ENCODE results near the gene OSCAR. TPM values are rescaled to one million over a fixed set of nuclear protein-coding genes. Genes with fewer than 3 reads are reported as not detected.

OSCAR gene
- 0.52 TPM for total RNA-seq

DNA sequence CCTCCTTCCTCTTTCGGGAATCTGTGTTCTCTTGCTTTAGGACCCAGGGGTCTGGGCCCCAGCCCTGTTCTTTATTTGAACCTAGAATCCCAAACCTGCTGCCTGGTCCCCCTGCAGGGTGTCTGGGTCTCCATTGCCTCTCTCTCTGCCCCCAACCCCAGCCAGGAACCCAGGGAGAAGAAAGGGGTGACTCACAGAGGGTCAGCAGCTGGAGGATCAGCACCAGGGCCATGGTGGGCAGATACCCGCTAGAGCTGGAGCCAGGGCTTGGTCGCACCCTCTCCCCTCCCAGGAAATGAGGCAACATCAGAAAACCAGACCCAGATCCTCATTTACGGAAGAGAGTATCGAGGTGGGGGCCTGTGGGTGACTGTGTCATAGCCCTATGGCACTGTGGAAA lies at the start of gene OSCAR:
OSCAR (minus strand) TSS at position 243 of the 400 bp plus-strand sequence; CDS start at position 232, 11 bp downstream.
- peaks cover 8 to 14% (median 10%) of the 10 kb centered on the region in 3 donors for H3K27me3 ChIP-seq (ENCODE audit: control insufficient read depth in 3 of 3, insufficient read depth in 3 of 3, low read length in 3 of 3)
- H3K4me3 ChIP-seq (ENCODE audit: low read length in 3 of 3): no peak within 1 kb of the TSS
- H3K36me3 ChIP-seq (ENCODE audit: control insufficient read depth in 3 of 3, insufficient read depth in 3 of 3, low read length in 3 of 3): peaks cover 2 to 4% (median 2%) of the 10 kb centered on the region in 3 donors
- H3K9ac ChIP-seq (ENCODE audit: low read depth in 1 of 3, low read length in 3 of 3): peak within 1 kb of the TSS in 1 of 3 donors; percentile 6
- peaks cover 10 to 15% (median 11%) of the 10 kb centered on the region in 3 donors for H3K4me1 ChIP-seq (ENCODE audit: control insufficient read depth in 3 of 3, insufficient read depth in 3 of 3, low read length in 3 of 3)
- H3K27ac ChIP-seq (ENCODE audit: low read depth, low read length): no peak within 1 kb of the TSS
- no peaks in the 10 kb centered on the region for H3K9me3 ChIP-seq (ENCODE audit: control insufficient read depth in 3 of 3, low read length in 3 of 3)

- no peak overlapping the region for H3K4me3 ChIP-seq (ENCODE audit: low read length in 3 of 3)
- H3K4me1 ChIP-seq (ENCODE audit: control insufficient read depth in 3 of 3, insufficient read depth in 3 of 3, low read length in 3 of 3): peaks cover 0 to 4% (median 0%) of the 10 kb centered on the region in 3 donors
- H3K9ac ChIP-seq (ENCODE audit: low read depth in 1 of 3, low read length in 3 of 3): no peak overlapping the region
- H3K27ac ChIP-seq (ENCODE audit: low read depth, low read length): no peak overlapping the region
- H3K27me3 ChIP-seq (ENCODE audit: control insufficient read depth in 3 of 3, insufficient read depth in 3 of 3, low read length in 3 of 3): no peaks in the 10 kb centered on the region
- H3K36me3 ChIP-seq (ENCODE audit: control insufficient read depth in 3 of 3, insufficient read depth in 3 of 3, low read length in 3 of 3): peaks cover 87 to 89% (median 88%) of the 10 kb centered on the region in 3 donors
- no peaks in the 10 kb centered on the region for H3K9me3 ChIP-seq (ENCODE audit: control insufficient read depth in 3 of 3, low read length in 3 of 3)
Measured at GRCh38 chr19:54149021-54149812, 48.6 kb upstream of the OSCAR start.

- Histone ChIP-seq H3K4me3 (ENCODE audit: low read length in 3 of 3) (no peak overlapping the region), H3K9me3 (ENCODE audit: control insufficient read depth in 3 of 3, low read length in 3 of 3) (no peaks in the 10 kb centered on the region), H3K27me3 (ENCODE audit: control insufficient read depth in 3 of 3, insufficient read depth in 3 of 3, low read length in 3 of 3) (no peaks in the 10 kb centered on the region), H3K9ac (ENCODE audit: low read depth in 1 of 3, low read length in 3 of 3) (no peak overlapping the region), H3K27ac (ENCODE audit: low read depth, low read length) (no peak overlapping the region), H3K4me1 (ENCODE audit: control insufficient read depth in 3 of 3, insufficient read depth in 3 of 3, low read length in 3 of 3) (no peaks in the 10 kb centered on the region), H3K36me3 (ENCODE audit: control insufficient read depth in 3 of 3, insufficient read depth in 3 of 3, low read length in 3 of 3) (peaks cover 88 to 89% (median 88%) of the 10 kb centered on the region in 3 donors)
Measured at GRCh38 chr19:54148158-54148557, 47.6 kb upstream of the OSCAR start.

GRCh38 chr19:54147676-54148075 lies 47.1 kb upstream of the OSCAR start:
- Histone ChIP-seq H3K9me3 (ENCODE audit: control insufficient read depth in 3 of 3, low read length in 3 of 3) (no peaks in the 10 kb centered on the region), H3K27me3 (ENCODE audit: control insufficient read depth in 3 of 3, insufficient read depth in 3 of 3, low read length in 3 of 3) (no peaks in the 10 kb centered on the region), H3K4me1 (ENCODE audit: control insufficient read depth in 3 of 3, insufficient read depth in 3 of 3, low read length in 3 of 3) (no peaks in the 10 kb centered on the region), H3K27ac (ENCODE audit: low read depth, low read length) (no peak overlapping the region), H3K4me3 (ENCODE audit: low read length in 3 of 3) (no peak overlapping the region), H3K9ac (ENCODE audit: low read depth in 1 of 3, low read length in 3 of 3) (no peak overlapping the region), H3K36me3 (ENCODE audit: control insufficient read depth in 3 of 3, insufficient read depth in 3 of 3, low read length in 3 of 3) (peaks cover 91% of the 10 kb centered on the region in 3 donors)

DNA sequence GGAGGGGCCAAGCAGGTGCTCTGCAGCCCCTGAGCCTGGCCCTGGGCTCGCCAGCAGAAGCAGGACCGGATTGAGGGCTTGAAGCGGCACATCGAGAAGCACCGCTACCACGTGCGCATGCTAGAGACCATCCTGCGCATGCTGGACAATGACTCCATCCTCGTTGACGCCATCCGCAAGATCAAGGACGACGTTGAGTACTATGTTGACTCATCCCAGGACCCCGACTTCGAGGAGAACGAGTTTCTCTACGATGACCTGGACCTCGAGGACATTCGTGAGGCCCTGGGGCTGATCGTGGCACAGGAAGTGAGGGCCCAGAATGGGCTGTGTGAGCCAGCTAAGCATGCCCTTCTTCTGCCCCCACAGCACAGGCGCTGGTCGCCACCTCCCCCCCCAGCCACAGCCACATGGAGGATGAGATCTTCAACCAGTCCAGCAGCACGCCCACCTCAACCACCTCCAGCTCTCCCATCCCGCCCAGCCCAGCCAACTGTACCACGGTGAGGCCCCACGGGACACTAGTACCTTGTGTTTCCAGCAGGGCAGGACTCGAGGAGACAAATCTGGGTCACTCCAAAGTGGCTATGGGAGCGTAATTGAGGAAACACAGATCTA lies 45.0 kb upstream of the OSCAR start:
- H3K4me1 ChIP-seq (ENCODE audit: control insufficient read depth in 3 of 3, insufficient read depth in 3 of 3, low read length in 3 of 3): peaks cover 3 to 5% (median 4%) of the 10 kb centered on the region in 3 donors
- peaks cover 76 to 83% (median 80%) of the 10 kb centered on the region in 3 donors for H3K36me3 ChIP-seq (ENCODE audit: control insufficient read depth in 3 of 3, insufficient read depth in 3 of 3, low read length in 3 of 3)
- H3K27ac ChIP-seq (ENCODE audit: low read depth, low read length): no peak overlapping the region
- no peaks in the 10 kb centered on the region for H3K9me3 ChIP-seq (ENCODE audit: control insufficient read depth in 3 of 3, low read length in 3 of 3)
- no peak overlapping the region for H3K9ac ChIP-seq (ENCODE audit: low read depth in 1 of 3, low read length in 3 of 3)
- no peaks in the 10 kb centered on the region for H3K27me3 ChIP-seq (ENCODE audit: control insufficient read depth in 3 of 3, insufficient read depth in 3 of 3, low read length in 3 of 3)
- H3K4me3 ChIP-seq (ENCODE audit: low read length in 3 of 3): no peak overlapping the region

DNA sequence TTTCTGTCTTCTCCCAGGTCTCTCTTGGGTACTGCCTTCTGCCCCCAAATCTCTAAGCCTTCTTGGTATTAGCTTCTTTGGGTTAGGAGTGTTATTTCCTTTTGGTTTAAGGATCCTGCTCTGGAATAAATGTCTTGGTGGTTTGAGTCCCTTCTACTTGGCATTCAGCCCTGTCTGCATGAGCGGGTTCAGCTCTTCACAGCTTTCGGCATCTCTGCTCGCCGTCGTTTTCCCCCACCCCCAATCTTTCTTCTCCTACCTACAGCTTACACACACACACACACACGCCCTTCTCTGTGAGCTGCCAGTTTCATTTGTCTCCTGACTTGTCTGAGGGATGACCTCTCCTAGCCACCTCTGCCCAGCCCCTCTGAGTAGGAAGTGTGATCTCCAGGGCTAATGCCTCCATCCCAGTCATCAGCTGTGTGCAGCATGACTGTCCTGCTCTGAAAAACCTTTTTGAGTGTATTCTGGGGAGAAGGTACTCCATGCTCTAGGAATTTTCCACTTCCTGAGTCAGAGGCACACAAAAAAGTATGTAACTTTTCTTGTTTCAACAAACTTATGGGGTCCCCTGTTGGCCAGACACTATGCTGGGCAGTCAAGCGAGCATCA lies 41.7 kb upstream of the OSCAR start:
- Histone ChIP-seq H3K27ac (ENCODE audit: low read depth, low read length) (no peak overlapping the region), H3K27me3 (ENCODE audit: control insufficient read depth in 3 of 3, insufficient read depth in 3 of 3, low read length in 3 of 3) (no peaks in the 10 kb centered on the region), H3K4me1 (ENCODE audit: control insufficient read depth in 3 of 3, insufficient read depth in 3 of 3, low read length in 3 of 3) (peaks cover 22 to 28% (median 26%) of the 10 kb centered on the region in 3 donors), H3K9me3 (ENCODE audit: control insufficient read depth in 3 of 3, low read length in 3 of 3) (no peaks in the 10 kb centered on the region), H3K4me3 (ENCODE audit: low read length in 3 of 3) (no peak overlapping the region), H3K36me3 (ENCODE audit: control insufficient read depth in 3 of 3, insufficient read depth in 3 of 3, low read length in 3 of 3) (peaks cover 51 to 64% (median 56%) of the 10 kb centered on the region in 3 donors), H3K9ac (ENCODE audit: low read depth in 1 of 3, low read length in 3 of 3) (no peak overlapping the region)

DNA sequence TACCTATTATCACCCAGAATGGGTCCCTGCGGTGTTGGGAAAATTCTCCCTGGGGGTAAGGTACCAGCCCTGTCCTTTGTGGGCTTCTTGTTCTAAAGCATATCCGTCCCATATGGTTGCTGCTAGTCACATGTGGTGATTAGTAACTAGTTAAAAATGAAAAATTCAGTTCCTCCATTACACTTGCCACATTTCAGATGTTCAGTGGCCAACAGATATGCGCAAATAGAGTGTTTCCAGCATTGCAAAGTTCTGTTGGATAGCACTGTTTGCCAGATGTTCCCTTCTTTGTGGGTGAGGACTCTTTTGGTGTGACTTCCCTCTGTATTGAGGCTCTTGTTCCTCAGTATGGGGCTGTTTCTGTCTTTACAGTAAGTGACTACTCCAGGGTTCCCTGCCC lies 40.8 kb upstream of the OSCAR start:
- Histone ChIP-seq H3K9ac (ENCODE audit: low read depth in 1 of 3, low read length in 3 of 3) (peak overlapping the region in 1 of 3 donors; percentile 7), H3K27me3 (ENCODE audit: control insufficient read depth in 3 of 3, insufficient read depth in 3 of 3, low read length in 3 of 3) (no peaks in the 10 kb centered on the region), H3K36me3 (ENCODE audit: control insufficient read depth in 3 of 3, insufficient read depth in 3 of 3, low read length in 3 of 3) (peaks cover 42 to 55% (median 46%) of the 10 kb centered on the region in 3 donors), H3K27ac (ENCODE audit: low read depth, low read length) (no peak overlapping the region), H3K4me1 (ENCODE audit: control insufficient read depth in 3 of 3, insufficient read depth in 3 of 3, low read length in 3 of 3) (peaks cover 27 to 33% (median 31%) of the 10 kb centered on the region in 3 donors), H3K9me3 (ENCODE audit: control insufficient read depth in 3 of 3, low read length in 3 of 3) (no peaks in the 10 kb centered on the region), H3K4me3 (ENCODE audit: low read length in 3 of 3) (no peak overlapping the region)

GRCh38 chr19:54138489-54139256 lies 38.1 kb upstream of the OSCAR start:
- peak overlapping the region; percentile 23 for H3K27ac ChIP-seq (ENCODE audit: low read depth, low read length)
- peaks cover 33 to 40% (median 38%) of the 10 kb centered on the region in 3 donors for H3K4me1 ChIP-seq (ENCODE audit: control insufficient read depth in 3 of 3, insufficient read depth in 3 of 3, low read length in 3 of 3)

GRCh38 chr19:54137699-54138488 lies 37.3 kb upstream of the OSCAR start, which contains the start of gene CNOT3:
TSS of gene CNOT3 (plus strand) at chr19:54137762. CDS start at chr19:54142979, 5,217 bp downstream.
- peak within 1 kb of the TSS; percentile 78 to 93 (median 88) for H3K4me3 ChIP-seq (ENCODE audit: low read length in 3 of 3)
- H3K9ac ChIP-seq (ENCODE audit: low read depth in 1 of 3, low read length in 3 of 3): peak within 1 kb of the TSS; percentile 76 to 93 (median 92)
- H3K9me3 ChIP-seq (ENCODE audit: control insufficient read depth in 3 of 3, low read length in 3 of 3): no peaks in the 10 kb centered on the region
- H3K4me1 ChIP-seq (ENCODE audit: control insufficient read depth in 3 of 3, insufficient read depth in 3 of 3, low read length in 3 of 3): peaks cover 33 to 40% (median 38%) of the 10 kb centered on the region in 3 donors
- peaks cover 8 to 23% (median 14%) of the 10 kb centered on the region in 3 donors for H3K36me3 ChIP-seq (ENCODE audit: control insufficient read depth in 3 of 3, insufficient read depth in 3 of 3, low read length in 3 of 3)
- H3K27ac ChIP-seq (ENCODE audit: low read depth, low read length): peak within 1 kb of the TSS; percentile 95
- no peaks in the 10 kb centered on the region for H3K27me3 ChIP-seq (ENCODE audit: control insufficient read depth in 3 of 3, insufficient read depth in 3 of 3, low read length in 3 of 3)

More at GRCh38 chr19:54138489-54139256, 38.1 kb upstream of the OSCAR start:
- Histone ChIP-seq H3K9me3 (ENCODE audit: control insufficient read depth in 3 of 3, low read length in 3 of 3) (no peaks in the 10 kb centered on the region), H3K27me3 (ENCODE audit: control insufficient read depth in 3 of 3, insufficient read depth in 3 of 3, low read length in 3 of 3) (no peaks in the 10 kb centered on the region), H3K9ac (ENCODE audit: low read depth in 1 of 3, low read length in 3 of 3) (peak overlapping the region; percentile 27 to 93 (median 92)), H3K36me3 (ENCODE audit: control insufficient read depth in 3 of 3, insufficient read depth in 3 of 3, low read length in 3 of 3) (peaks cover 15 to 28% (median 21%) of the 10 kb centered on the region in 3 donors), H3K4me3 (ENCODE audit: low read length in 3 of 3) (peak overlapping the region; percentile 69 to 75 (median 75))

Data from skeletal muscle tissue (tissue), 4 donors.